Neural crest cell (in vitro differentiated cells): ENCODE results near the gene KRT81. TPM values are rescaled to one million over a fixed set of nuclear protein-coding genes. Genes with fewer than 3 reads are reported as not detected.

ENCODE experiments used
- DNase-seq: peaks from one replicate; pipeline ENCODE4 v3.0.0; 2021; ENCODE audit warnings: low read depth, mixed read lengths, low spot score
- H3K27ac Mint-ChIP-seq: one replicate; pipeline ENCODE4 v1.8.0; 2021; ENCODE audit warnings: mild to moderate bottlenecking, mixed read lengths; ENCODE audit not compliant: unreplicated experiment
- H3K27me3 Mint-ChIP-seq: 2 replicates; pipeline ENCODE4 v1.8.0; 2021; ENCODE audit warnings: low read depth, mild to moderate bottlenecking, mixed read lengths
- H3K36me3 Mint-ChIP-seq: 2 replicates; pipeline ENCODE4 v1.8.0; 2021; ENCODE audit warnings: low read depth, mild to moderate bottlenecking, mixed read lengths
- H3K4me1 Mint-ChIP-seq: 2 replicates; pipeline ENCODE4 v1.8.0; 2021; ENCODE audit warnings: mixed read lengths
- H3K4me3 Mint-ChIP-seq: one replicate; pipeline ENCODE4 v1.8.0; 2021; ENCODE audit warnings: mild to moderate bottlenecking, mixed read lengths
- H3K9me3 Mint-ChIP-seq: 2 replicates; pipeline ENCODE4 v1.8.0; 2021; ENCODE audit warnings: mixed read lengths
- total RNA-seq: library from RNA; stranded (reverse); gene quantifications from 2 replicates; pipeline ENCODE4 v1.2.1, GENCODE V29; 2021
- TF ChIP-seq, protein P1 (sequence below): fragments of 200-600 bp; sonication (generic); conservative IDR thresholded peaks from 2 replicates; pipeline ENCODE4 v1.5.0; 2021; ENCODE audit warnings: antibody characterized with exemption, mild to moderate bottlenecking

The KRT81 gene
- total RNA-seq, 1 donor from 2014 or later, result not detected

DNA sequence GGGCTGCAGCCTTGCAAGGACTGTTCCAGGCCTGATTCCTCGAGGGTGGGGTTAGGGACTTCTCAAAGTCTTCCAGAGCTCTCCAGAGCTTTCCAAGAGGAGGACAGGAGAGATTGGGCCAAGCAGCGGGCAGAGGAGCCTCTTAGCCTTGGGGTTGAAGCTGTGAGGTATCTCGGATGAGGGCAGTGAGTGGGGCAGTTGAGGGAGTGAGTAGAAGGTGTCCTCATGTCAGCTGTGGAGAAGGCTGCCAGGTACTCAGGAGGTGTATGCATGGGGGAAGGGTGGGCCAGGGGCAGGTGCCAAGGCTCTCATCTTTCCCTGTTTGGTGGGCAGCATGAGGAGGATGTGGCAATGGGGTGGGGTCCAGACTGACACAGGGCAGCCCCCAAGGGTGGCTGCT, 22.1 kb upstream of the KRT81 start:
- no peak for DNase-seq
- H3K4me3 Mint-ChIP-seq, result no peak overlapping the region
- no peaks in the 10 kb centered on the region for H3K9me3 Mint-ChIP-seq
- TF ChIP-seq, protein P1, sequence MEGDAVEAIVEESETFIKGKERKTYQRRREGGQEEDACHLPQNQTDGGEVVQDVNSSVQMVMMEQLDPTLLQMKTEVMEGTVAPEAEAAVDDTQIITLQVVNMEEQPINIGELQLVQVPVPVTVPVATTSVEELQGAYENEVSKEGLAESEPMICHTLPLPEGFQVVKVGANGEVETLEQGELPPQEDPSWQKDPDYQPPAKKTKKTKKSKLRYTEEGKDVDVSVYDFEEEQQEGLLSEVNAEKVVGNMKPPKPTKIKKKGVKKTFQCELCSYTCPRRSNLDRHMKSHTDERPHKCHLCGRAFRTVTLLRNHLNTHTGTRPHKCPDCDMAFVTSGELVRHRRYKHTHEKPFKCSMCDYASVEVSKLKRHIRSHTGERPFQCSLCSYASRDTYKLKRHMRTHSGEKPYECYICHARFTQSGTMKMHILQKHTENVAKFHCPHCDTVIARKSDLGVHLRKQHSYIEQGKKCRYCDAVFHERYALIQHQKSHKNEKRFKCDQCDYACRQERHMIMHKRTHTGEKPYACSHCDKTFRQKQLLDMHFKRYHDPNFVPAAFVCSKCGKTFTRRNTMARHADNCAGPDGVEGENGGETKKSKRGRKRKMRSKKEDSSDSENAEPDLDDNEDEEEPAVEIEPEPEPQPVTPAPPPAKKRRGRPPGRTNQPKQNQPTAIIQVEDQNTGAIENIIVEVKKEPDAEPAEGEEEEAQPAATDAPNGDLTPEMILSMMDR, result no peak
- peaks cover 54% of the 10 kb centered on the region for H3K27me3 Mint-ChIP-seq
- H3K4me1 Mint-ChIP-seq, result peaks cover 6% of the 10 kb centered on the region
- H3K36me3 Mint-ChIP-seq, result no peaks in the 10 kb centered on the region
- no peak overlapping the region for H3K27ac Mint-ChIP-seq

GRCh38 chr12:52312086-52312485, 20.8 kb upstream of the KRT81 start:
- DNase-seq, result no peak
- H3K27ac Mint-ChIP-seq, result no peak overlapping the region

GRCh38 chr12:52311285-52311648, 19.9 kb upstream of the KRT81 start:
- no peak for DNase-seq
- H3K36me3 Mint-ChIP-seq, result no peaks in the 10 kb centered on the region
- H3K4me3 Mint-ChIP-seq, result no peak overlapping the region
- H3K9me3 Mint-ChIP-seq, result no peaks in the 10 kb centered on the region
- H3K27ac Mint-ChIP-seq, result no peak overlapping the region
- H3K27me3 Mint-ChIP-seq, result peaks cover 75% of the 10 kb centered on the region
- TF ChIP-seq, protein P1, result no peak
- H3K4me1 Mint-ChIP-seq, result peaks cover 9% of the 10 kb centered on the region

More at GRCh38 chr12:52312086-52312485, 20.8 kb upstream of the KRT81 start:
- H3K4me3 Mint-ChIP-seq, result no peak overlapping the region
- H3K4me1 Mint-ChIP-seq, result peaks cover 9% of the 10 kb centered on the region
- H3K27me3 Mint-ChIP-seq, result peaks cover 66% of the 10 kb centered on the region
- no peaks in the 10 kb centered on the region for H3K36me3 Mint-ChIP-seq
- H3K9me3 Mint-ChIP-seq, result no peaks in the 10 kb centered on the region
- TF ChIP-seq, protein P1, result no peak

- DNase-seq, result no peak
- H3K9me3 Mint-ChIP-seq, result no peaks in the 10 kb centered on the region
- peaks cover 9% of the 10 kb centered on the region for H3K4me1 Mint-ChIP-seq
- no peaks in the 10 kb centered on the region for H3K36me3 Mint-ChIP-seq
- TF ChIP-seq, protein P1, result no peak
- peak overlapping the region; percentile 12 for H3K4me3 Mint-ChIP-seq
- peaks cover 79% of the 10 kb centered on the region for H3K27me3 Mint-ChIP-seq
- no peak overlapping the region for H3K27ac Mint-ChIP-seq
Observed at GRCh38 chr12:52310622-52311284, 19.4 kb upstream of the KRT81 start.

DNA sequence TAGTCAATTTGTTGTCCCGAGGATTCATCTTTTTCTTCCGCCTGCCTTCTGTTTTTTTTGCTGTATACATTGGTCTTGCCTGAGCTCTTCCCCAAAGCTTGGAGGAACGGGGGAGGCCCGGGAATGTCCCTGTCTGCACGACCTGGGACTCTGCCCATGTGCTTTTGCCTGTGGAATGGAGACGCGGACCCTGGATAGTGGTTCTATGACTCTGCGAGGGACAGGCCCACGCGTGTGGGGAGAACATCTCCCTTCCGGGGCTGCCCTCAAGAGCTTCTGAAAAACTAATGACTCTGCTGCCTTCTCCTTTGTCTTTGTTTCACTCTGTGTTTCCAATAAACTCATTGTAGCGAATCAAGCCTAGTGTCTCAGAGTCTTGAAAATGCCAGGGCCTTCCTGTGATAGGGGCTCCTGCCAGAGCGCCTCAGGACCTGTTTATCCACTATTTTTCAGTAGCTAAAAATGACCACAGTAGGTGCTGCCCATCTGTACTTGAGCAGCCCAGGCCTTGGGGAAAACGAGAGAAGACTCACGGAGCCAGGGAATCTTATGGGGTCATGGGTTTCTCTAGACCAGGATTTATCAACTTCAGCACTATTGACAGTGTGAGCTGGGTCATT, 17.6 kb upstream of the KRT81 start:
- H3K27ac Mint-ChIP-seq, result no peak overlapping the region
- TF ChIP-seq, protein P1, result no peak
- no peaks in the 10 kb centered on the region for H3K36me3 Mint-ChIP-seq
- H3K4me3 Mint-ChIP-seq, result peak overlapping the region; percentile 87
- no peak for DNase-seq
- H3K9me3 Mint-ChIP-seq, result no peaks in the 10 kb centered on the region
- peaks cover 9% of the 10 kb centered on the region for H3K4me1 Mint-ChIP-seq
- H3K27me3 Mint-ChIP-seq, result peaks cover 77% of the 10 kb centered on the region
